GM19023 (cell line): ENCODE measurements around the gene WDR27.
"Not testable (repeated sequence)": the region's sequence is repeated elsewhere in the genome, so short reads cannot be mapped to it uniquely, and the experiment has no call there.

Experiments
- ATAC-seq: cut with Tn5 transposase; IDR thresholded peaks from one replicate; pipeline ENCODE4 v1.9.1; 2021; ENCODE audit warnings: mild to moderate bottlenecking, moderate library complexity; ENCODE audit not compliant: unreplicated experiment

Gene WDR27

GRCh38 chr6:169452117-169452868 lies 249.5 kb downstream of the WDR27 start:
- ATAC-seq, result no peak

- ATAC-seq, result no peak
Observed at GRCh38 chr6:169451065-169451838, 250.6 kb downstream of the WDR27 start.

GRCh38 chr6:169450097-169450496 lies 251.7 kb downstream of the WDR27 start:
- no peak for ATAC-seq

GRCh38 chr6:169449221-169449620 lies 252.6 kb downstream of the WDR27 start:
- no peak for ATAC-seq

GRCh38 chr6:169445661-169446581 lies 255.9 kb downstream of the WDR27 start:
- no peak for ATAC-seq

GRCh38 chr6:169445227-169445626 lies 256.6 kb downstream of the WDR27 start:
- no peak for ATAC-seq

- ATAC-seq, result no peak
Observed at GRCh38 chr6:169441292-169441691, 260.5 kb downstream of the WDR27 start.

GRCh38 chr6:169439710-169440109 lies 262.1 kb downstream of the WDR27 start:
- no peak for ATAC-seq

- ATAC-seq, result not testable (repeated sequence)
Observed at GRCh38 chr6:169434554-169434953, 267.3 kb downstream of the WDR27 start.

GRCh38 chr6:169429001-169429400 lies 272.8 kb downstream of the WDR27 start:
- no peak for ATAC-seq

GRCh38 chr6:169428532-169428931 lies 273.3 kb downstream of the WDR27 start:
- ATAC-seq, result no peak

GRCh38 chr6:169427856-169428255 lies 274.0 kb downstream of the WDR27 start:
- no peak for ATAC-seq

GRCh38 chr6:169426611-169427010 lies 275.2 kb downstream of the WDR27 start:
- ATAC-seq, result no peak

GRCh38 chr6:169425628-169426370 lies 276.0 kb downstream of the WDR27 start:
- no peak for ATAC-seq

GRCh38 chr6:169424821-169425240 lies 277.0 kb downstream of the WDR27 start:
- ATAC-seq, result no peak

- no peak for ATAC-seq
Observed at GRCh38 chr6:169424149-169424804, 277.6 kb downstream of the WDR27 start.

- ATAC-seq, result no peak
Observed at GRCh38 chr6:169421586-169422264, 280.1 kb downstream of the WDR27 start.

- ATAC-seq, result no peak
Observed at GRCh38 chr6:169420912-169421543, 280.8 kb downstream of the WDR27 start.

- ATAC-seq, result no peak
Observed at GRCh38 chr6:169417101-169417500, 284.7 kb downstream of the WDR27 start.
